CD4-positive, alpha-beta T cell (primary cell): ENCODE data around the gene ZNF697. TPM values are rescaled to one million over a fixed set of nuclear protein-coding genes. Genes with fewer than 3 reads are reported as not detected.

Experiments
- ATAC-seq: fragments of 200-7000 bp; cut with Tn5 transposase; one replicate; pipeline ENCODE4 v1.10.0; 2022; ENCODE audit warnings: mild to moderate bottlenecking; ENCODE audit not compliant: poor library complexity
- CTCF ChIA-PET: fragments of 350-600 bp; sonication (Branson Sonifier 250); formaldehyde crosslinking; loops from one replicate; lab custom pipeline; 2021; ENCODE audit warnings: antibody characterized with exemption, inconsistent platforms; lab: Charles Lee
- POLR2A ChIA-PET: fragments of 350-600 bp; sonication (Branson Sonifier 250); formaldehyde crosslinking; loops from one replicate; lab custom pipeline; 2021; ENCODE audit warnings: antibody characterized with exemption, inconsistent platforms; lab: Charles Lee
- DNase-seq, 14 experiments: peaks; one replicate each; pipeline ENCODE4 v3.0.0-alpha.2; 2013 to 2020; ENCODE audit warnings: mixed read lengths in 2 of 14
- H3K27ac ChIP-seq, 2 donors: one replicate each; pipeline versions ENCODE4 v1.5.1 to v1.7.0; 2013; ENCODE audit warnings: low read length in 2 of 2, low read depth in 1 of 2, mild to moderate bottlenecking in 1 of 2
- H3K27me3 ChIP-seq, 2 experiments: 1 replicate in 1 of 2; 2 replicates in 1 of 2; pipeline versions ENCODE4 v1.6.1 to v1.7.0; 2013; ENCODE audit warnings: low read length in 2 of 2, control low read depth in 1 of 2, mild to moderate bottlenecking in 1 of 2, moderate library complexity in 1 of 2; ENCODE audit not compliant: insufficient read depth in 2 of 2, control insufficient read depth in 1 of 2
- H3K36me3 ChIP-seq: one replicate; pipeline ENCODE4 v1.6.1; 2013; ENCODE audit warnings: low read length, control low read depth; ENCODE audit not compliant: insufficient read depth
- H3K4me1 ChIP-seq: one replicate; pipeline ENCODE4 v1.6.1; 2013; ENCODE audit warnings: low read length, control low read depth; ENCODE audit not compliant: insufficient read depth
- H3K4me3 ChIP-seq: one replicate; pipeline ENCODE4 v1.5.1; 2013; ENCODE audit warnings: mild to moderate bottlenecking, low read length, moderate library complexity
- H3K9me3 ChIP-seq, 2 experiments: 1 replicate in 1 of 2; 2 replicates in 1 of 2; pipeline versions ENCODE4 v1.6.1 to v1.7.0; 2013; ENCODE audit warnings: low read length in 2 of 2, mild to moderate bottlenecking in 2 of 2, control low read depth in 1 of 2, moderate library complexity in 1 of 2; ENCODE audit not compliant: control insufficient read depth in 1 of 2, insufficient read depth in 1 of 2
- H3K27ac Mint-ChIP-seq: one replicate; pipeline ENCODE4 v1.8.0; 2020; ENCODE audit warnings: mixed read lengths
- H3K27me3 Mint-ChIP-seq: one replicate; pipeline ENCODE4 v1.8.0; 2021; ENCODE audit warnings: mixed read lengths
- H3K36me3 Mint-ChIP-seq: one replicate; pipeline ENCODE4 v1.8.0; 2021; ENCODE audit warnings: low read depth, mixed read lengths
- H3K4me1 Mint-ChIP-seq: one replicate; pipeline ENCODE4 v1.8.0; 2021; ENCODE audit warnings: low read depth, mixed read lengths
- H3K4me3 Mint-ChIP-seq: one replicate; pipeline ENCODE4 v1.8.0; 2020; ENCODE audit warnings: mild to moderate bottlenecking, mixed read lengths
- H3K9me3 Mint-ChIP-seq: one replicate; pipeline ENCODE4 v1.8.0; 2020; ENCODE audit warnings: mixed read lengths
- intact Hi-C, 2 experiments: fragments of 100-400 bp; cut with DNase I in 1 of 2; cut with micrococcal nuclease in 1 of 2; formaldehyde crosslinking; loops; one replicate each; pipeline versions ENCODE4 v1.15.1 to v1.9.0; 2023 to 2025; cut with DNase I, micrococcal nuclease
- total RNA-seq, 174 experiments: library from RNA in 2 of 174; stranded (reverse) in 2 of 174; gene quantifications; one replicate each; pipeline ENCODE4 v1.2.3 and lab custom pipeline; 2021 to 2026
- TF ChIP-seq, protein P1 (sequence below): fragments of 200-600 bp; IDR thresholded peaks from one replicate; pipeline ENCODE4 v1.8.0; 2022; ENCODE audit warnings: antibody characterized with exemption, mild to moderate bottlenecking

Gene ZNF697
- total RNA-seq, 2 experiments from 2014 or later, result 0.05 to 0.06 TPM

DNA sequence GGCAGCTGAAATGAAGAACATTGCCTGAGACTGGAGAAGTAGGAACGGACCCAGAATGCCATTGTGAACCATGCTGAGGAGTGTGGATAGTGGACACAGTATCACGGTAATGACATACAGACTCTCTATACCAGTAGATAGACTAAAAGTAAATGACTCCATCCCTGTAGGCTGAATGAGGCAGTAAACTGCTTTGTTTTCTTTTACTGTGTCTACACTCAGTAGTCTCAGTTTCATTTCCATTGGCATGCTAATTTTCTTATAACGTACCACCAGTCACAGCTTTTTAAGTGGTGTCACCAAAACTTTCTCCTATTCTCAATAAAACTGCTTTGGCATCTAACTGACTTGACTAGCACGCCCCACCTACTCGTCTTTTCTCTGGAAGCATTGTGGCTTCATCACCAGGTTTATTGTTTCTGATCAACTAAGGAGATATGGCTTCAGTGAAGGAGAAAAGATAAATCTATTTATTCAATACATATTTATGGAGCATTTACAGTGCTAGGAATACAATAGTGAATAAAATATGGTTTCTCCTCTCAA, 8.4 kb upstream of the ZNF697 start:
- intact Hi-C loops, result no loop called here
- Histone ChIP-seq H3K27me3 (peaks cover 5 to 16% of the 10 kb centered on the region in 2 experiments), H3K36me3 (no peaks in the 10 kb centered on the region), H3K27ac (no peak overlapping the region), H3K9me3 (no peaks in the 10 kb centered on the region), H3K4me3 (no peak overlapping the region), H3K4me1 (no peaks in the 10 kb centered on the region)
- ChIA-PET CTCF (no interaction called here), POLR2A (no interaction called here)
- Mint-ChIP-seq H3K9me3 (no peaks in the 10 kb centered on the region), H3K27me3 (peaks cover 62% of the 10 kb centered on the region), H3K4me1 (no peaks in the 10 kb centered on the region), H3K27ac (no peak overlapping the region), H3K4me3 (no peak overlapping the region), H3K36me3 (no peaks in the 10 kb centered on the region)
- DNase-seq (no peak), ATAC-seq (no peak)
- TF ChIP-seq, protein P1, sequence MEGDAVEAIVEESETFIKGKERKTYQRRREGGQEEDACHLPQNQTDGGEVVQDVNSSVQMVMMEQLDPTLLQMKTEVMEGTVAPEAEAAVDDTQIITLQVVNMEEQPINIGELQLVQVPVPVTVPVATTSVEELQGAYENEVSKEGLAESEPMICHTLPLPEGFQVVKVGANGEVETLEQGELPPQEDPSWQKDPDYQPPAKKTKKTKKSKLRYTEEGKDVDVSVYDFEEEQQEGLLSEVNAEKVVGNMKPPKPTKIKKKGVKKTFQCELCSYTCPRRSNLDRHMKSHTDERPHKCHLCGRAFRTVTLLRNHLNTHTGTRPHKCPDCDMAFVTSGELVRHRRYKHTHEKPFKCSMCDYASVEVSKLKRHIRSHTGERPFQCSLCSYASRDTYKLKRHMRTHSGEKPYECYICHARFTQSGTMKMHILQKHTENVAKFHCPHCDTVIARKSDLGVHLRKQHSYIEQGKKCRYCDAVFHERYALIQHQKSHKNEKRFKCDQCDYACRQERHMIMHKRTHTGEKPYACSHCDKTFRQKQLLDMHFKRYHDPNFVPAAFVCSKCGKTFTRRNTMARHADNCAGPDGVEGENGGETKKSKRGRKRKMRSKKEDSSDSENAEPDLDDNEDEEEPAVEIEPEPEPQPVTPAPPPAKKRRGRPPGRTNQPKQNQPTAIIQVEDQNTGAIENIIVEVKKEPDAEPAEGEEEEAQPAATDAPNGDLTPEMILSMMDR, result no peak

DNA sequence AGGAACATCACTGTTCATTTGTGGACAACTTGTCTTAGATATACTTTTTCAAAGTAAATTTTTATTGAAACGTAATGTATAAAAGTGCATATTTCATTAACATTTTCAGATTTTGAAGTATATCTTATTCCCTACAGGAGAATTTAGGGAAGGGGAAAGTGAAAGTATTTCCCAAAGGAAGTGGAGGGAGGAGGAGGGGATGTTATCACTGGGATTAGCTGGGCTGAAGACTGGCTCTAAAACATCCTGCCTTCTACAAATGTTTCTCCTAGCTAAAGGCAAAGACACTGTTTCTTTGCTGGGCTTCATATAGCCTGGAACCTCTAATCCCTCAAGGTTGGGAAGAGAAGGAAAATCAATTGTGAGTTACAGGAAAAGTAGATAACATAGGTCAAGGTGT, 7.1 kb upstream of the ZNF697 start:
- Histone ChIP-seq H3K36me3 (no peaks in the 10 kb centered on the region), H3K9me3 (no peaks in the 10 kb centered on the region), H3K4me1 (no peaks in the 10 kb centered on the region), H3K4me3 (no peak overlapping the region), H3K27me3 (peaks cover 5 to 21% of the 10 kb centered on the region in 2 experiments), H3K27ac (no peak overlapping the region)
- no peaks in the 10 kb centered on the region for H3K9me3 Mint-ChIP-seq
- intact Hi-C loops, result no loop called here
- H3K27me3 Mint-ChIP-seq, result peaks cover 64% of the 10 kb centered on the region
- ATAC-seq (no peak), DNase-seq (no peak)
- no peak overlapping the region for H3K27ac Mint-ChIP-seq
- ChIA-PET POLR2A (no interaction called here), CTCF (no interaction called here)
- no peaks in the 10 kb centered on the region for H3K36me3 Mint-ChIP-seq
- TF ChIP-seq, protein P1, result no peak
- H3K4me1 Mint-ChIP-seq, result no peaks in the 10 kb centered on the region
- no peak overlapping the region for H3K4me3 Mint-ChIP-seq

DNA sequence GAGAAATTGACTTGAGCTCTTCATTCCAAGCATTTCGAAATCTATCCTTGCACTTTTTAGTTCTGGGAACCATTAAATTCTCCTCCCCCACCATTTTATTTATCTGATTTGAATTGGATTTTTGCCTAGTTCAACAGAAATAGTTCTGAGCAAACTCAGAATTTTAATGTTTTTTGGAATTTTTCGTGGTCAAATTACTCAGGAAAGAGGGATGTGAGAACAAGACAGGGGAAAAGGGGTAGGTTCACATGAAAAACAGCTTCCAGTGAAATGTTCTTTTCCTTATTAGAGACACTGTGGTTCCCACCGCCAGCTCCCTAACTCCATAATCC, 5.7 kb upstream of the ZNF697 start:
- H3K9me3 Mint-ChIP-seq, result no peaks in the 10 kb centered on the region
- H3K27me3 Mint-ChIP-seq, result peaks cover 67% of the 10 kb centered on the region
- H3K36me3 Mint-ChIP-seq, result no peaks in the 10 kb centered on the region
- TF ChIP-seq, protein P1, result no peak
- DNase-seq (no peak), ATAC-seq (no peak)
- Histone ChIP-seq H3K4me1 (no peaks in the 10 kb centered on the region), H3K9me3 (no peaks in the 10 kb centered on the region), H3K27ac (no peak overlapping the region), H3K27me3 (peaks cover 12 to 29% of the 10 kb centered on the region in 2 experiments), H3K4me3 (no peak overlapping the region), H3K36me3 (no peaks in the 10 kb centered on the region)
- POLR2A ChIA-PET, result no interaction called here
- no peak overlapping the region for H3K4me3 Mint-ChIP-seq
- CTCF ChIA-PET, result no interaction called here
- no peak overlapping the region for H3K27ac Mint-ChIP-seq
- intact Hi-C loops, result no loop called here
- peaks cover 3% of the 10 kb centered on the region for H3K4me1 Mint-ChIP-seq
